Esophagus muscularis mucosa (tissue), 4 donors: Measurements from ENCODE around the gene ANKRD53. TPM values are rescaled to one million over a fixed set of nuclear protein-coding genes. Genes with fewer than 3 reads are reported as not detected.

Experiments used
- DNase-seq: peaks from one replicate; pipeline ENCODE4 v3.0.0-alpha.2; 2017; ENCODE audit errors: extremely low spot score
- H3K27ac ChIP-seq, 4 donors: fragments of 200-600 bp; sonication (generic); replicated peaks in 1 of 4; 1 replicate in 3 of 4; 2 replicates in 1 of 4; pipeline ENCODE4 v1.5.1; 2016 to 2019; ENCODE audit warnings: mild to moderate bottlenecking in 1 of 4
- H3K27me3 ChIP-seq, 4 donors: fragments of 200-600 bp; sonication (generic); one replicate each; pipeline versions ENCODE4 v1.5.1 to v1.6.0; 2016 to 2019
- H3K36me3 ChIP-seq, 4 donors: fragments of 200-600 bp; sonication (generic); one replicate each; pipeline ENCODE4 v1.5.1; 2016 to 2019
- H3K4me1 ChIP-seq, 4 donors: fragments of 200-600 bp; sonication (generic); one replicate each; pipeline ENCODE4 v1.5.1; 2016 to 2019
- H3K4me3 ChIP-seq, 4 donors: fragments of 200-600 bp; sonication (generic); 1 replicate in 2 of 4; 2 replicates in 2 of 4; pipeline ENCODE4 v1.5.1; 2016 to 2019; ENCODE audit warnings: mild to moderate bottlenecking in 4 of 4, moderate library complexity in 1 of 4
- H3K9me3 ChIP-seq, 4 donors: fragments of 200-600 bp; sonication (generic); 1 replicate in 3 of 4; 2 replicates in 1 of 4; pipeline ENCODE4 v1.5.1; 2016 to 2019
- EP300 ChIP-seq: sonication (generic); formaldehyde crosslinking; IDR thresholded peaks from one replicate; pipeline ENCODE4 v1.6.1; 2017; ENCODE audit warnings: antibody characterized with exemption
- POLR2A ChIP-seq: fragments of 450-650 bp; IDR thresholded peaks from one replicate; pipeline ENCODE4 v1.6.1; 2017; ENCODE audit warnings: antibody characterized with exemption, moderate library complexity, mild to moderate bottlenecking, low read depth
- POLR2AphosphoS5 ChIP-seq, 2 donors: sonication (generic); formaldehyde crosslinking; IDR thresholded peaks; one replicate each; pipeline ENCODE4 v1.6.1; 2017; ENCODE audit warnings: antibody characterized with exemption in 2 of 2
- WGBS: methylation state at CpG from one replicate; pipeline ENCODE4 v1.1.5; 2018; 5-methylcytosine and 5-hydroxymethylcytosine counted together
- intact Hi-C: fragments of 100-400 bp; cut with DNase I; formaldehyde crosslinking; loops from one replicate; pipeline ENCODE4 v1.15.1; 2023
- total RNA-seq, 4 donors: library from RNA; depleted of rRNA; stranded (reverse); fragments of >200 nt; gene quantifications; one replicate each; pipeline versions ENCODE4 v1.1.0 to v1.2.1, GENCODE V29; 2016
- TF ChIP-seq, protein P1 (sequence below), 3 experiments: fragments of 200-600 bp in 2 of 3; fragments of 450-650 bp in 1 of 3; sonication (generic) in 2 of 3; IDR thresholded peaks; one replicate each; pipeline ENCODE4 v1.5.1; 2017 to 2019; ENCODE audit warnings: antibody characterized with exemption in 3 of 3, mild to moderate bottlenecking in 2 of 3, moderate library complexity in 1 of 3

Gene ANKRD53
- total RNA-seq, 4 donors from 2014 or later: under 0.01 to 3.2 (median 0.82) TPM

DNA sequence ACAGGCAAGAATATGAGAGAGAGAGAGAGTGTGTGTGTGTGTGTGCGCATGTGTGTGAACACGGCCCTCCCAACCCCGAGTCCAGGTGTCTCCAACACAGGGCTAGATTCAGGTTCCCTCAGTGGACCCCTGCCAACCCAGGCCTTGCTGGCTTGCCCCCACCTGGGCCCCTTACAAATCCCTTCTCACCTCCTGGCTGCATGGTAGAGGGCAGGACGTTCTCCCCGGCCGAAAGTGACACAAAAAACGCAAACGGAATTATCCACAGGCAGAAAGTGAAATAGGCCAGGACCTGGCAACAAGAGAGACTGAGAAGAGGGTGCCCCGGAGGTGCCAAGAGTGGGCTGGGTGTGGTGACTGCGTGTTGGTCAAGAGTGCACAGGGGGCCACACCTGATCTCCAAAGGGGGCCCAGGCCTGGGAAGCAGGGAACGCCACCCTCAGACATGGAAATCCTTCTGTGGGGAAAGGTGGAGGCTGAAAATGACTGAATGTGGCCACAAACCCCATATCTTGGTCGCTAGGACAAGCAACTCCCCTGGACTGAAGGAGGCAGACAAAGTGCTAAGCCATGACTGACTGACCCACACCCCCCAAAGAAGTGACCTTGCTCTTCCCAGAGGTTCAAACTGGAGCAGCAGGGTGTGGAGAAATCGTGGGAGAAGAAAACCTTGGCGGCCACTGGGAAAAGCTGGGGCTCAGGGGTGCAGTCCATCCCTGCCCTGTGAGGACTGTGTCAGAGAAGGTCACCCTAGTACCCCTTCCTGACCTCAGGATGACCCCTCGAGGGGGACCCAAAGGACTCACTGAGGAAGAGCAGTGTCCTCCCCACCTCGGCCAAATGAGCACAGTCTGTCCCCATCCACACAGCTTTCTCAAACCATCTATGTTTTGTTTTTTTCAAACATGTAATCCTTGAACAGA, 10.6 kb downstream of the ANKRD53 start:
- no peaks in the 10 kb centered on the region for H3K9me3 ChIP-seq
- DNase-seq: peak; percentile 62
- peaks cover 21 to 60% (median 35%) of the 10 kb centered on the region in 4 donors for H3K4me1 ChIP-seq
- H3K4me3 ChIP-seq: no peak overlapping the region
- H3K27me3 ChIP-seq: no peaks in the 10 kb centered on the region
- 88% methylated on average over 16 of the region's 16 CpGs for WGBS
- intact Hi-C loops: no loop called here
- H3K36me3 ChIP-seq: peaks cover 24 to 78% (median 71%) of the 10 kb centered on the region in 4 donors
- H3K27ac ChIP-seq: no peak overlapping the region
- no peak for TF ChIP-seq POLR2A
- no peak for TF ChIP-seq EP300
- TF ChIP-seq POLR2AphosphoS5 (IDR thresholded peaks at IDR 0.05): no peak
- TF ChIP-seq, protein P1, sequence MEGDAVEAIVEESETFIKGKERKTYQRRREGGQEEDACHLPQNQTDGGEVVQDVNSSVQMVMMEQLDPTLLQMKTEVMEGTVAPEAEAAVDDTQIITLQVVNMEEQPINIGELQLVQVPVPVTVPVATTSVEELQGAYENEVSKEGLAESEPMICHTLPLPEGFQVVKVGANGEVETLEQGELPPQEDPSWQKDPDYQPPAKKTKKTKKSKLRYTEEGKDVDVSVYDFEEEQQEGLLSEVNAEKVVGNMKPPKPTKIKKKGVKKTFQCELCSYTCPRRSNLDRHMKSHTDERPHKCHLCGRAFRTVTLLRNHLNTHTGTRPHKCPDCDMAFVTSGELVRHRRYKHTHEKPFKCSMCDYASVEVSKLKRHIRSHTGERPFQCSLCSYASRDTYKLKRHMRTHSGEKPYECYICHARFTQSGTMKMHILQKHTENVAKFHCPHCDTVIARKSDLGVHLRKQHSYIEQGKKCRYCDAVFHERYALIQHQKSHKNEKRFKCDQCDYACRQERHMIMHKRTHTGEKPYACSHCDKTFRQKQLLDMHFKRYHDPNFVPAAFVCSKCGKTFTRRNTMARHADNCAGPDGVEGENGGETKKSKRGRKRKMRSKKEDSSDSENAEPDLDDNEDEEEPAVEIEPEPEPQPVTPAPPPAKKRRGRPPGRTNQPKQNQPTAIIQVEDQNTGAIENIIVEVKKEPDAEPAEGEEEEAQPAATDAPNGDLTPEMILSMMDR (IDR thresholded peaks at IDR 0.05): no peak

DNA sequence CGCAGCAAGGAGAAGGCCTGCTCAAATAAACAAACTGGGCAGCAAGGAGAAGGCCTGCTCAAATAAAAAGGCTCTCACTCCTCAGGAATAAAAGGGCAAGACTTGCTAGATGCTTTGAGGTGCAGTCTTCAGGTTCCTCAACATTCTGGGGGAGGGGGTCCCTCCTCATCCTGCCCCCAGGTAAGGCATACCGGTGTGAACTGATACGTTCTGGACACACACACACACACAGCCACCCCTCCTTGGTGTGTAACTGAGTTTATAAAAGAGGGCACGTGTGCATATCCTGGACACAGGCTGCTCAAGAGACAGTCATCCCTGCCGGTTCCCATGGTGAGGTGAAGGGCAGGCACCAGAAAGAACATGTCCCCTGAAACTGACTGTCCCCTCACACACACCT, 11.8 kb downstream of the ANKRD53 start:
- TF ChIP-seq EP300 (no peak), POLR2A (no peak), POLR2AphosphoS5 (IDR thresholded peaks at IDR 0.05) (no peak)
- TF ChIP-seq, protein P1 (IDR thresholded peaks at IDR 0.05): no peak
- intact Hi-C loops: no loop called here
- Histone ChIP-seq H3K27ac (no peak overlapping the region), H3K9me3 (no peaks in the 10 kb centered on the region), H3K36me3 (peaks cover 24 to 72% (median 68%) of the 10 kb centered on the region in 4 donors), H3K27me3 (peaks cover 0 to 3% (median 0%) of the 10 kb centered on the region in 4 donors), H3K4me3 (no peak overlapping the region), H3K4me1 (peaks cover 21 to 54% (median 34%) of the 10 kb centered on the region in 4 donors)
- 78% methylated on average over 5 of the region's 5 CpGs for WGBS
- peak; percentile 31 for DNase-seq

GRCh38 chr2:70991142-70991541, 12.7 kb downstream of the ANKRD53 start:
- intact Hi-C loops: no loop called here
- DNase-seq: peak; percentile 86

GRCh38 chr2:70991742-70992141, 13.3 kb downstream of the ANKRD53 start:
- peak; percentile 74 for DNase-seq
- Histone ChIP-seq H3K36me3 (peaks cover 22 to 56% (median 53%) of the 10 kb centered on the region in 4 donors), H3K4me1 (peaks cover 25 to 55% (median 39%) of the 10 kb centered on the region in 4 donors), H3K27me3 (peaks cover 0 to 3% (median 0%) of the 10 kb centered on the region in 4 donors), H3K9me3 (no peaks in the 10 kb centered on the region), H3K4me3 (no peak overlapping the region), H3K27ac (no peak overlapping the region)
- intact Hi-C loops: no loop called here
- TF ChIP-seq POLR2A (no peak), EP300 (no peak), POLR2AphosphoS5 (IDR thresholded peaks at IDR 0.05) (no peak)
- TF ChIP-seq, protein P1 (IDR thresholded peaks at IDR 0.05): no peak
- WGBS: 89% methylated on average over 9 of the region's 9 CpGs

More at GRCh38 chr2:70991142-70991541, 12.7 kb downstream of the ANKRD53 start:
- Histone ChIP-seq H3K9me3 (no peaks in the 10 kb centered on the region), H3K36me3 (peaks cover 24 to 62% (median 59%) of the 10 kb centered on the region in 4 donors), H3K4me3 (no peak overlapping the region), H3K4me1 (peaks cover 25 to 55% (median 39%) of the 10 kb centered on the region in 4 donors), H3K27ac (no peak overlapping the region), H3K27me3 (peaks cover 0 to 3% (median 0%) of the 10 kb centered on the region in 4 donors)
- TF ChIP-seq POLR2A: no peak
- TF ChIP-seq, protein P1 (IDR thresholded peaks at IDR 0.05): no peak
- no peak for TF ChIP-seq EP300
- no peak for TF ChIP-seq POLR2AphosphoS5 (IDR thresholded peaks at IDR 0.05)
- WGBS: 93% methylated on average over 5 of the region's 5 CpGs
